GM12878 (cell line): ENCODE data around the gene E2F7. TPM values are rescaled to one million over a fixed set of nuclear protein-coding genes. Genes with fewer than 3 reads are reported as not detected.
A peak's percentile ranks its signal among the peaks of the same experiment; 100 is the strongest.

Experiments used
- ATAC-seq: fragments of 200-7000 bp; cut with Tn5 transposase; 3 replicates; pipeline ENCODE4 v1.9.1; 2020; ENCODE audit warnings: mild to moderate bottlenecking, moderate library complexity
- BruUV-seq: library from RNA; stranded (reverse); fragments of 400-500 nt; replicated peaks from 2 replicates; lab custom pipeline; 2021; lab: Mats Ljungman, UMichigan
- CTCF ChIA-PET: fragments of 300-600 bp; sonication (Branson Sonifier 250); formaldehyde crosslinking; extraction: SDS; loops from one replicate; lab custom pipeline; 2021; ENCODE audit warnings: inconsistent platforms; lab: Yijun Ruan, JAX
- POLR2A ChIA-PET: fragments of 350-600 bp; formaldehyde crosslinking; extraction: SDS; loops from one replicate; lab custom pipeline; 2021; ENCODE audit warnings: inconsistent platforms; lab: Charles Lee
- RAD21 ChIA-PET: fragments of 300-600 bp; sonication (Branson Sonifier 250); formaldehyde crosslinking; loops from one replicate; lab custom pipeline; 2023; ENCODE audit warnings: antibody characterized with exemption; ENCODE audit not compliant: unreplicated experiment; lab: Charles Lee
- SMC1A ChIA-PET: fragments of 300-600 bp; sonication (Branson Sonifier 250); formaldehyde crosslinking; loops from one replicate; lab custom pipeline; 2023; ENCODE audit not compliant: unreplicated experiment, uncharacterized antibody; lab: Charles Lee
- DNase-seq: peaks from one replicate; pipeline ENCODE4 v3.0.0-alpha.2; 2011; ENCODE audit warnings: low read depth, low spot score
- FAIRE-seq: peaks from 3 replicates; lab custom pipeline; 2011; peaks lifted over from hg19 to GRCh38; lab: Jason Lieb, UNC
- H2AFZ ChIP-seq: 2 replicates; pipeline ENCODE4 v1.6.0; 2011; ENCODE audit warnings: low read depth, low read length, control low read depth; ENCODE audit not compliant: control insufficient read depth
- H3K27ac ChIP-seq: 2 replicates; pipeline ENCODE4 v1.5.1; 2011; ENCODE audit warnings: control low read depth; ENCODE audit not compliant: control insufficient read depth, insufficient read depth
- H3K27me3 ChIP-seq, 2 experiments: replicated peaks in 1 of 2; 2 replicates each; pipeline versions ENCODE4 v1.6.0 to v1.6.1; 2011; ENCODE audit warnings: low read length in 1 of 2; ENCODE audit not compliant: control insufficient read depth in 2 of 2, insufficient read depth in 2 of 2
- H3K36me3 ChIP-seq, 2 experiments: 2 replicates each; pipeline ENCODE4 v1.5.1; 2011; ENCODE audit warnings: low read length in 1 of 2; ENCODE audit not compliant: control insufficient read depth in 2 of 2, insufficient read depth in 2 of 2
- H3K4me1 ChIP-seq: 2 replicates; pipeline ENCODE4 v1.6.1; 2011; ENCODE audit warnings: mild to moderate bottlenecking, low read length, moderate library complexity, mixed read lengths; ENCODE audit not compliant: control insufficient read depth, insufficient read depth
- H3K4me2 ChIP-seq: 2 replicates; pipeline ENCODE4 v1.6.0; 2011; ENCODE audit warnings: control low read depth; ENCODE audit not compliant: control insufficient read depth, insufficient read depth
- H3K4me3 ChIP-seq: fragments of 200-600 bp; sonication (generic); 2 replicates; pipeline ENCODE4 v1.5.1; 2016
- H3K79me2 ChIP-seq: 2 replicates; pipeline ENCODE4 v1.6.0; 2011; ENCODE audit warnings: low read length; ENCODE audit not compliant: control insufficient read depth, insufficient read depth
- H3K9ac ChIP-seq: 2 replicates; pipeline ENCODE4 v1.8.0; 2011; ENCODE audit warnings: low read length, control low read depth, mixed read lengths; ENCODE audit not compliant: control insufficient read depth, insufficient read depth
- H3K9me3 ChIP-seq: replicated peaks from 3 replicates; pipeline ENCODE4 v1.5.1; 2011; ENCODE audit warnings: mild to moderate bottlenecking, low read length; ENCODE audit not compliant: control insufficient read depth, insufficient read depth
- H4K20me1 ChIP-seq: 2 replicates; pipeline ENCODE4 v1.6.0; 2011; ENCODE audit not compliant: control insufficient read depth, insufficient read depth
- CBFB ChIP-seq: IDR thresholded peaks from 2 replicates; pipeline ENCODE4 v1.6.1; 2016; ENCODE audit warnings: antibody characterized with exemption, low read depth
- ELK1 ChIP-seq: IDR thresholded peaks from 2 replicates; pipeline ENCODE4 v1.6.1; 2012; ENCODE audit warnings: low read depth, low read length, improper control_type of control experiment
- HDAC2 ChIP-seq: fragments of 200-600 bp; sonication (generic); IDR thresholded peaks from 2 replicates; pipeline ENCODE4 v1.6.1; 2017
- MYC ChIP-seq: IDR thresholded peaks from 2 replicates; pipeline ENCODE4 v1.6.1; 2011; ENCODE audit warnings: mild to moderate bottlenecking, low read length, moderate library complexity, inconsistent platforms; ENCODE audit not compliant: insufficient read depth, insufficient replicate concordance, insufficient read length, severe bottlenecking
- NFIC ChIP-seq: IDR thresholded peaks from 2 replicates; pipeline ENCODE4 v1.6.1; 2012; ENCODE audit warnings: low read depth, mild to moderate bottlenecking, inconsistent platforms, low read length, moderate library complexity
- NR2C2 ChIP-seq: IDR thresholded peaks from 2 replicates; pipeline ENCODE4 v1.6.1; 2011; ENCODE audit warnings: borderline replicate concordance, low read depth; ENCODE audit not compliant: control insufficient read depth, insufficient read length
- NR2F1 ChIP-seq: fragments of 450-650 bp; conservative IDR thresholded peaks from 2 replicates; pipeline ENCODE4 v1.6.1; 2017; ENCODE audit warnings: mild to moderate bottlenecking
- RCOR1 ChIP-seq: conservative IDR thresholded peaks from 2 replicates; pipeline ENCODE4 v1.6.1; 2012; ENCODE audit warnings: low read depth, low read length, improper control_type of control experiment
- RUNX3 ChIP-seq: IDR thresholded peaks from 2 replicates; pipeline ENCODE4 v1.6.1; 2012; ENCODE audit warnings: low read length, inconsistent platforms
- SIX5 ChIP-seq: IDR thresholded peaks from 2 replicates; pipeline ENCODE4 v1.6.1; 2011; ENCODE audit warnings: mild to moderate bottlenecking, low read depth, low read length, moderate library complexity; ENCODE audit not compliant: severe bottlenecking
- SREBF1 ChIP-seq: IDR thresholded peaks from 2 replicates; pipeline ENCODE4 v1.6.1; 2012; ENCODE audit warnings: mild to moderate bottlenecking, low read length
- ZNF24 ChIP-seq: fragments of 450-650 bp; IDR thresholded peaks from 2 replicates; pipeline ENCODE4 v1.6.1; 2017; ENCODE audit warnings: antibody characterized with exemption, mild to moderate bottlenecking
- ZNF384 ChIP-seq: IDR thresholded peaks from 2 replicates; pipeline ENCODE4 v1.6.1; 2012; ENCODE audit warnings: low read depth, mild to moderate bottlenecking, low read length, improper control_type of control experiment, borderline replicate concordance
- WGBS: methylation state at CpG from one replicate; pipeline ENCODE4 v1.1.6; 2016; ENCODE audit warnings: low lambda C conversion rate; ENCODE audit not compliant: insufficient replicate concordance, insufficient coverage; ENCODE audit errors: missing lambda C conversion rate; 5-methylcytosine and 5-hydroxymethylcytosine counted together
- in situ Hi-C: fragments of 300-500 bp; cut with MboI; formaldehyde crosslinking; loops from 9 replicates; pipeline ENCODE4 v1.14.3; 2018; ENCODE audit warnings: mixed read lengths
- intact Hi-C: fragments of 100-400 bp; cut with micrococcal nuclease; formaldehyde crosslinking; loops from one replicate; pipeline ENCODE4 v1.14.2; 2022; ENCODE audit not compliant: unreplicated experiment
- polyA plus RNA-seq, 11 experiments: library from polyadenylated mRNA; depleted of rRNA in 4 of 11; unstranded in 6 of 11; stranded (reverse) in 5 of 11; fragments of >200 nt; fragmentation: Nextera tagmentation in 4 of 11; fragmentation: Illumina TruSeq in 1 of 11; extraction: Ambion mirVana in 4 of 11; extraction: Trizol in 1 of 11; gene quantifications; 1 replicate in 1 of 11; 2 replicates in 10 of 11; pipeline versions ENCODE4 v1.2.1 to v1.2.3, GENCODE V29; 2011 to 2016; ENCODE audit warnings: inconsistent platforms in 2 of 11, missing spikeins in 2 of 11, low read depth in 1 of 11
- total RNA-seq, 4 experiments: library from RNA; depleted of rRNA in 3 of 4; stranded (reverse); fragments of >200 nt in 3 of 4; fragmentation: Illumina TruSeq in 1 of 4; extraction: Trizol in 1 of 4; gene quantifications; 2 replicates each; pipeline versions ENCODE4 v1.2.1 to v1.2.3, GENCODE V29; 2013 to 2021
- TF ChIP-seq, protein P1 (sequence below): IDR thresholded peaks from 2 replicates; pipeline ENCODE4 v1.6.1; 2012; ENCODE audit warnings: improper control_type of control experiment, low read depth, low read length; ENCODE audit not compliant: insufficient replicate concordance
- TF ChIP-seq, protein P2 (sequence below): IDR thresholded peaks from 2 replicates; pipeline ENCODE4 v1.6.1; 2011; ENCODE audit warnings: mild to moderate bottlenecking, low read depth, low read length, moderate library complexity; ENCODE audit not compliant: insufficient replicate concordance

E2F7 gene
- total and polyA plus RNA-seq, 10 of the 15 experiments (the other 5 are each of a cell fraction or from before 2014, with no cell fraction given): 5.6 to 32.1 (median 19.9) TPM

- TSS peak; percentile 80 for BruUV-seq
- H2AFZ ChIP-seq: peak overlapping the region; percentile 75
- H3K4me1 ChIP-seq: peaks cover 29% of the 10 kb centered on the region
- H3K36me3 ChIP-seq: peaks cover 0 to 14% of the 10 kb centered on the region in 2 experiments
- POLR2A ChIA-PET: no interaction called here
- no peak for FAIRE-seq
- intact Hi-C loops: loop anchor here (5.0 kb wide), 1 partner anchor 296 kb away; no protein-coding TSS in a partner anchor
- no peaks in the 10 kb centered on the region for H3K9me3 ChIP-seq
- peak overlapping the region; percentile 93 for H3K9ac ChIP-seq
- in situ Hi-C loops: loop anchor here (25.0 kb wide), 1 partner anchor 976 kb away; the partner anchor contains the start of gene NAP1L1
- H3K27me3 ChIP-seq: no peaks in the 10 kb centered on the region
- peak; percentile 64 for DNase-seq
- RAD21 ChIA-PET: interaction anchor here (0.5 kb wide), 1 partner anchor 1079 kb away, joined by 4 read pairs; no protein-coding TSS in a partner anchor
- H4K20me1 ChIP-seq: no peaks in the 10 kb centered on the region
- H3K27ac ChIP-seq: peak overlapping the region; percentile 89
- 16% methylated on average over 12 of the region's 12 CpGs for WGBS
- H3K4me3 ChIP-seq: peak overlapping the region; percentile 91
- CTCF ChIA-PET: no interaction called here
- peak overlapping the region; percentile 93 for H3K4me2 ChIP-seq
- ATAC-seq: peak; percentile 52
- SMC1A ChIA-PET: interaction anchor here (5.1 kb wide), 1 partner anchor 13 kb away, joined by 40 read pairs; no protein-coding TSS in a partner anchor
- H3K79me2 ChIP-seq: peaks cover 55% of the 10 kb centered on the region
- no peak; the same call in 1 of the 2 replicates for TF ChIP-seq CBFB
- no peak for TF ChIP-seq ZNF24
- TF ChIP-seq HDAC2: no peak
- TF ChIP-seq RCOR1: no peak
- TF ChIP-seq, protein P1, sequence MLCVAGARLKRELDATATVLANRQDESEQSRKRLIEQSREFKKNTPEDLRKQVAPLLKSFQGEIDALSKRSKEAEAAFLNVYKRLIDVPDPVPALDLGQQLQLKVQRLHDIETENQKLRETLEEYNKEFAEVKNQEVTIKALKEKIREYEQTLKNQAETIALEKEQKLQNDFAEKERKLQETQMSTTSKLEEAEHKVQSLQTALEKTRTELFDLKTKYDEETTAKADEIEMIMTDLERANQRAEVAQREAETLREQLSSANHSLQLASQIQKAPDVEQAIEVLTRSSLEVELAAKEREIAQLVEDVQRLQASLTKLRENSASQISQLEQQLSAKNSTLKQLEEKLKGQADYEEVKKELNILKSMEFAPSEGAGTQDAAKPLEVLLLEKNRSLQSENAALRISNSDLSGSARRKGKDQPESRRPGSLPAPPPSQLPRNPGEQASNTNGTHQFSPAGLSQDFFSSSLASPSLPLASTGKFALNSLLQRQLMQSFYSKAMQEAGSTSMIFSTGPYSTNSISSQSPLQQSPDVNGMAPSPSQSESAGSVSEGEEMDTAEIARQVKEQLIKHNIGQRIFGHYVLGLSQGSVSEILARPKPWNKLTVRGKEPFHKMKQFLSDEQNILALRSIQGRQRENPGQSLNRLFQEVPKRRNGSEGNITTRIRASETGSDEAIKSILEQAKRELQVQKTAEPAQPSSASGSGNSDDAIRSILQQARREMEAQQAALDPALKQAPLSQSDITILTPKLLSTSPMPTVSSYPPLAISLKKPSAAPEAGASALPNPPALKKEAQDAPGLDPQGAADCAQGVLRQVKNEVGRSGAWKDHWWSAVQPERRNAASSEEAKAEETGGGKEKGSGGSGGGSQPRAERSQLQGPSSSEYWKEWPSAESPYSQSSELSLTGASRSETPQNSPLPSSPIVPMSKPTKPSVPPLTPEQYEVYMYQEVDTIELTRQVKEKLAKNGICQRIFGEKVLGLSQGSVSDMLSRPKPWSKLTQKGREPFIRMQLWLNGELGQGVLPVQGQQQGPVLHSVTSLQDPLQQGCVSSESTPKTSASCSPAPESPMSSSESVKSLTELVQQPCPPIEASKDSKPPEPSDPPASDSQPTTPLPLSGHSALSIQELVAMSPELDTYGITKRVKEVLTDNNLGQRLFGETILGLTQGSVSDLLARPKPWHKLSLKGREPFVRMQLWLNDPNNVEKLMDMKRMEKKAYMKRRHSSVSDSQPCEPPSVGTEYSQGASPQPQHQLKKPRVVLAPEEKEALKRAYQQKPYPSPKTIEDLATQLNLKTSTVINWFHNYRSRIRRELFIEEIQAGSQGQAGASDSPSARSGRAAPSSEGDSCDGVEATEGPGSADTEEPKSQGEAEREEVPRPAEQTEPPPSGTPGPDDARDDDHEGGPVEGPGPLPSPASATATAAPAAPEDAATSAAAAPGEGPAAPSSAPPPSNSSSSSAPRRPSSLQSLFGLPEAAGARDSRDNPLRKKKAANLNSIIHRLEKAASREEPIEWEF: no peak
- TF ChIP-seq NR2C2: no peak
- TF ChIP-seq RUNX3: peak; percentile 93
- peak; percentile 76 for TF ChIP-seq ZNF384
- no peak for TF ChIP-seq SREBF1
- TF ChIP-seq, protein P2, sequence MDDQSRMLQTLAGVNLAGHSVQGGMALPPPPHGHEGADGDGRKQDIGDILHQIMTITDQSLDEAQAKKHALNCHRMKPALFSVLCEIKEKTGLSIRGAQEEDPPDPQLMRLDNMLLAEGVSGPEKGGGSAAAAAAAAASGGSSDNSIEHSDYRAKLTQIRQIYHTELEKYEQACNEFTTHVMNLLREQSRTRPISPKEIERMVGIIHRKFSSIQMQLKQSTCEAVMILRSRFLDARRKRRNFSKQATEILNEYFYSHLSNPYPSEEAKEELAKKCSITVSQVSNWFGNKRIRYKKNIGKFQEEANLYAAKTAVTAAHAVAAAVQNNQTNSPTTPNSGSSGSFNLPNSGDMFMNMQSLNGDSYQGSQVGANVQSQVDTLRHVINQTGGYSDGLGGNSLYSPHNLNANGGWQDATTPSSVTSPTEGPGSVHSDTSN: no peak
- TF ChIP-seq SIX5: no peak
- peak; percentile 95 for TF ChIP-seq NFIC
- no peak for TF ChIP-seq NR2F1
- 0 out of 2 replicates have a peak, but pooled peaks have one; percentile 13 for TF ChIP-seq ELK1
- no peak for TF ChIP-seq MYC
Observed at GRCh38 chr12:77062846-77063461, 2.4 kb downstream of the E2F7 start.
